ENCODE measurements around the gene MOBP. TPM values are rescaled to one million over a fixed set of nuclear protein-coding genes. Genes with fewer than 3 reads are reported as not detected.

MOBP gene
- total and polyA plus RNA-seq, 8 donors: 0.06 to 0.92 (median 0.43) TPM; not detected in 4

- intact Hi-C loops (cut with DNase I; ENCODE audit: low total_unique reads): no loop called here
- Histone ChIP-seq H3K27ac (no peak overlapping the region), H3K4me3 (no peak overlapping the region)
Measured at GRCh38 chr3:39528844-39529243, 61.4 kb downstream of the MOBP start.

GRCh38 chr3:39529577-39529976 lies 62.1 kb downstream of the MOBP start:
- H3K36me3 ChIP-seq: no peaks in the 10 kb centered on the region
- intact Hi-C loops (cut with DNase I; ENCODE audit: low total_unique reads): no loop called here
- TF ChIP-seq POLR2AphosphoS5 (IDR thresholded peaks at IDR 0.05): no peak
- TF ChIP-seq EP300 (IDR thresholded peaks at IDR 0.05): no peak
- no peak for TF ChIP-seq POLR2A (IDR thresholded peaks at IDR 0.05)
- no peak for TF ChIP-seq CTCF (IDR thresholded peaks at IDR 0.05)

More at GRCh38 chr3:39528844-39529243, 61.4 kb downstream of the MOBP start:
- no peaks in the 10 kb centered on the region for H3K36me3 ChIP-seq
- no peaks in the 10 kb centered on the region for H3K4me1 ChIP-seq
- 66 to 87% (median 85%) methylated on average over 4 of the region's 4 CpGs for WGBS, 5 donors
- peaks cover 0 to 9% (median 5%) of the 10 kb centered on the region in 4 donors for H3K9me3 ChIP-seq
- TF ChIP-seq EP300 (IDR thresholded peaks at IDR 0.05) (no peak), CTCF (IDR thresholded peaks at IDR 0.05) (no peak), POLR2AphosphoS5 (IDR thresholded peaks at IDR 0.05) (no peak), POLR2A (IDR thresholded peaks at IDR 0.05) (no peak)
- DNase-seq: no peak
- H3K27me3 ChIP-seq: no peaks in the 10 kb centered on the region

GRCh38 chr3:39531066-39531465 lies 63.6 kb downstream of the MOBP start:
- intact Hi-C loops (cut with DNase I; ENCODE audit: low total_unique reads): no loop called here
- Histone ChIP-seq H3K27ac (no peak overlapping the region), H3K9me3 (no peaks in the 10 kb centered on the region), H3K36me3 (no peaks in the 10 kb centered on the region), H3K4me3 (no peak overlapping the region), H3K27me3 (no peaks in the 10 kb centered on the region), H3K4me1 (no peaks in the 10 kb centered on the region)
- TF ChIP-seq CTCF (IDR thresholded peaks at IDR 0.05) (no peak), POLR2A (IDR thresholded peaks at IDR 0.05) (no peak), EP300 (IDR thresholded peaks at IDR 0.05) (no peak)
- 89 to 95% (median 90%) methylated on average over 6 of the region's 6 CpGs for WGBS, 5 donors
- DNase-seq: no peak

More at GRCh38 chr3:39529577-39529976, 62.1 kb downstream of the MOBP start:
- 72 to 81% (median 79%) methylated on average over 9 of the region's 9 CpGs for WGBS, 5 donors
- H3K4me3 ChIP-seq: no peak overlapping the region
- DNase-seq: no peak
- H3K4me1 ChIP-seq: no peaks in the 10 kb centered on the region
- no peak overlapping the region for H3K27ac ChIP-seq
- no peaks in the 10 kb centered on the region for H3K27me3 ChIP-seq
- H3K9me3 ChIP-seq: peaks cover 0 to 6% (median under 1%) of the 10 kb centered on the region in 4 donors

GRCh38 chr3:39531665-39532064 lies 64.2 kb downstream of the MOBP start:
- no peak for TF ChIP-seq EP300 (IDR thresholded peaks at IDR 0.05)
- no peak for TF ChIP-seq POLR2A (IDR thresholded peaks at IDR 0.05)
- peak in 1 of 3 donors; percentile 48 for TF ChIP-seq POLR2AphosphoS5 (IDR thresholded peaks at IDR 0.05)
- no peak for TF ChIP-seq CTCF (IDR thresholded peaks at IDR 0.05)
- WGBS, 5 donors: 75 to 91% (median 82%) methylated on average over 3 of the region's 3 CpGs

More at GRCh38 chr3:39531665-39532064, 64.2 kb downstream of the MOBP start:
- H3K4me1 ChIP-seq: no peaks in the 10 kb centered on the region
- intact Hi-C loops (cut with DNase I; ENCODE audit: low total_unique reads): no loop called here
- DNase-seq: no peak
- no peaks in the 10 kb centered on the region for H3K27me3 ChIP-seq
- no peaks in the 10 kb centered on the region for H3K9me3 ChIP-seq
- H3K27ac ChIP-seq: no peak overlapping the region
- no peak overlapping the region for H3K4me3 ChIP-seq
- no peaks in the 10 kb centered on the region for H3K36me3 ChIP-seq

All from stomach (tissue), 9 donors.